Gastroesophageal sphincter (tissue), 4 donors: ENCODE data around the gene MTA3. TPM values are rescaled to one million over a fixed set of nuclear protein-coding genes. Genes with fewer than 3 reads are reported as not detected.
"Not testable (repeated sequence)": the region's sequence is repeated elsewhere in the genome, so short reads cannot be mapped to it uniquely, and the experiment has no call there.

Experiments
- ATAC-seq: fragments of 150-250 bp; one replicate; pipeline ENCODE4 v1.9.1; 2016; ENCODE audit warnings: mild to moderate bottlenecking, moderate library complexity
- H3K27ac ChIP-seq, 4 donors: fragments of 200-600 bp; sonication (generic) in 3 of 4; 1 replicate in 3 of 4; 2 replicates in 1 of 4; pipeline ENCODE4 v1.5.1; 2016 to 2019
- H3K27me3 ChIP-seq: fragments of 200-600 bp; sonication (generic); one replicate; pipeline ENCODE4 v1.5.1; 2019
- H3K36me3 ChIP-seq, 2 donors: fragments of 200-600 bp; sonication (generic); one replicate each; pipeline ENCODE4 v1.5.1; 2019; ENCODE audit warnings: control low read depth in 1 of 2
- H3K4me1 ChIP-seq, 3 donors: fragments of 200-600 bp; sonication (generic); 1 replicate in 2 of 3; 2 replicates in 1 of 3; pipeline ENCODE4 v1.5.1; 2016 to 2019; ENCODE audit warnings: control low read depth in 2 of 3
- H3K4me3 ChIP-seq, 2 donors: fragments of 200-600 bp; sonication (generic); one replicate each; pipeline ENCODE4 v1.5.1; 2019; ENCODE audit warnings: mild to moderate bottlenecking in 1 of 2, moderate library complexity in 1 of 2
- H3K9me3 ChIP-seq, 3 donors: fragments of 200-600 bp; sonication (generic); one replicate each; pipeline ENCODE4 v1.5.1; 2017 to 2019; ENCODE audit warnings: control low read depth in 2 of 3
- EP300 ChIP-seq: sonication (generic); formaldehyde crosslinking; IDR thresholded peaks from one replicate; pipeline ENCODE4 v1.6.1; 2017; ENCODE audit warnings: antibody characterized with exemption, mild to moderate bottlenecking
- POLR2A ChIP-seq, 2 donors: fragments of 450-650 bp; IDR thresholded peaks; one replicate each; pipeline ENCODE4 v1.6.1; 2017; ENCODE audit warnings: antibody characterized with exemption in 2 of 2, mild to moderate bottlenecking in 2 of 2, moderate library complexity in 1 of 2
- POLR2AphosphoS5 ChIP-seq: sonication (generic); formaldehyde crosslinking; IDR thresholded peaks from one replicate; pipeline ENCODE4 v1.6.1; 2017; ENCODE audit warnings: antibody characterized with exemption
- WGBS, 2 donors: methylation state at CpG; one replicate each; pipeline ENCODE4 v1.1.5; 2018; ENCODE audit warnings: low coverage in 1 of 2; 5-methylcytosine and 5-hydroxymethylcytosine counted together
- total RNA-seq, 4 donors: library from RNA; depleted of rRNA; stranded (reverse); fragments of >200 nt; gene quantifications; one replicate each; pipeline ENCODE4 v1.1.0, GENCODE V29; 2016
- TF ChIP-seq, protein P1 (sequence below), 4 experiments: fragments of 200-600 bp in 2 of 4; fragments of 450-650 bp in 2 of 4; sonication (generic) in 1 of 4; IDR thresholded peaks; one replicate each; pipeline ENCODE4 v1.5.1; 2017 to 2019; ENCODE audit warnings: antibody characterized with exemption in 4 of 4, mild to moderate bottlenecking in 2 of 4, moderate library complexity in 2 of 4

Gene MTA3
- total RNA-seq, 4 donors from 2014 or later, result 22.7 to 56.2 (median 29.3) TPM

- 78 to 84% methylated on average over 2 to 3 of the region's 3 CpGs for WGBS, 2 donors
- no peak for ATAC-seq
- no peaks in the 10 kb centered on the region for H3K9me3 ChIP-seq
Observed at GRCh38 chr2:42602876-42603219, 34.4 kb downstream of the MTA3 start.

DNA sequence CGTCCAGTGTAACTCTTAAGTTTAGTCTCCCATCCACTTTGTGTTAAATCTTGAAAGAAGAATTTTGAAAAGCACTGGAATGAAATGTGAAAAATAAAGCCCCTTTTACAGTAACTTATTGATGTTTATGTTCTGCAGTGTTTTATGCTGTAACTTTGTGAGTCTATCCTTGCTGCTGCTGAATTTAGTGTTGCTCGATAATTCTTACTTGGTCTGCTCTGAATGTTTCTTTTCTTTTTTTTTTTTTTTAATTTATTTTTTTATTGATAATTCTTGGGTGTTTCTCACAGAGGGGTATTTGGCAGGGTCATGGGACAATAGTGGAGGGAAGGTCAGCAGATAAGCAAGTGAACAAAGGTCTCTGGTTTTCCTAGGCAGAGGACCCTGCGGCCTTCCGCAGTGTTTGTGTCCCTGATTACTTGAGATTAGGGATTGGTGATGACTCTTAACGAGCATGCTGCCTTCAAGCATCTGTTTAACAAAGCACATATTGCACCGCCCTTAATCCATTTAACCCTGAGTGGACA, 36.0 kb downstream of the MTA3 start:
- not testable (repeated sequence) for H3K4me3 ChIP-seq, H3K27me3 ChIP-seq, H3K9me3 ChIP-seq, H3K4me1 ChIP-seq, H3K27ac ChIP-seq, ATAC-seq
- peaks cover 0 to 13% of the 10 kb centered on the region in 2 donors for H3K36me3 ChIP-seq
- WGBS, 2 donors, result 80 to 84% methylated on average over 1 to 2 of the region's 6 CpGs

More at GRCh38 chr2:42602876-42603219, 34.4 kb downstream of the MTA3 start:
- Histone ChIP-seq H3K27me3 (no peaks in the 10 kb centered on the region), H3K4me1 (no peaks in the 10 kb centered on the region), H3K36me3 (peaks cover 0 to 7% of the 10 kb centered on the region in 2 donors), H3K4me3 (no peak overlapping the region), H3K27ac (no peak overlapping the region)
- TF ChIP-seq EP300 (no peak), POLR2A (IDR thresholded peaks at IDR 0.05) (no peak), POLR2AphosphoS5 (no peak)
- TF ChIP-seq, protein P1, sequence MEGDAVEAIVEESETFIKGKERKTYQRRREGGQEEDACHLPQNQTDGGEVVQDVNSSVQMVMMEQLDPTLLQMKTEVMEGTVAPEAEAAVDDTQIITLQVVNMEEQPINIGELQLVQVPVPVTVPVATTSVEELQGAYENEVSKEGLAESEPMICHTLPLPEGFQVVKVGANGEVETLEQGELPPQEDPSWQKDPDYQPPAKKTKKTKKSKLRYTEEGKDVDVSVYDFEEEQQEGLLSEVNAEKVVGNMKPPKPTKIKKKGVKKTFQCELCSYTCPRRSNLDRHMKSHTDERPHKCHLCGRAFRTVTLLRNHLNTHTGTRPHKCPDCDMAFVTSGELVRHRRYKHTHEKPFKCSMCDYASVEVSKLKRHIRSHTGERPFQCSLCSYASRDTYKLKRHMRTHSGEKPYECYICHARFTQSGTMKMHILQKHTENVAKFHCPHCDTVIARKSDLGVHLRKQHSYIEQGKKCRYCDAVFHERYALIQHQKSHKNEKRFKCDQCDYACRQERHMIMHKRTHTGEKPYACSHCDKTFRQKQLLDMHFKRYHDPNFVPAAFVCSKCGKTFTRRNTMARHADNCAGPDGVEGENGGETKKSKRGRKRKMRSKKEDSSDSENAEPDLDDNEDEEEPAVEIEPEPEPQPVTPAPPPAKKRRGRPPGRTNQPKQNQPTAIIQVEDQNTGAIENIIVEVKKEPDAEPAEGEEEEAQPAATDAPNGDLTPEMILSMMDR (IDR thresholded peaks at IDR 0.05), result no peak

DNA sequence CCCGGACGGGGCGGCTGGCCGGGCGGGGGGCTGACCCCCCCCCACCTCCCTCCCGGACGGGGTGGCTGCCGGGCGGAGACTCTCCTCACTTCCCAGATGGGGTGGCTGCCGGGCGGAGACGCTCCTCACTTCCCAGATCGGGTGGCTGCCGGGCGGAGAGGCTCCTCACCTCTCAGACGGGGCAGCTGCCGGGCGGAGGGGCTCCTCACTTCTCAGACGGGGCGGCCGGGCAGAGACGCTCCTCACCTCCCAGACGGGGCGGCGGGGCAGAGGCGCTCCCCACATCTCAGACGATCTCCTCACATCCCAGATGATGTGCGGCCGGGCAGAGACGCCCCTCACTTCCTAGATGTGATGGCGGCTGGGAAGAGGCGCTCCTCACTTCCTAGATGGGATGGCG, 37.7 kb downstream of the MTA3 start:
- H3K27me3 ChIP-seq, H3K4me1 ChIP-seq, H3K27ac ChIP-seq, H3K9me3 ChIP-seq, H3K4me3 ChIP-seq, ATAC-seq: not testable (repeated sequence)
- peaks cover 0 to 30% of the 10 kb centered on the region in 2 donors for H3K36me3 ChIP-seq
- WGBS, 2 donors, result no CpG with 5 or more reads among the region's 33 CpGs

DNA sequence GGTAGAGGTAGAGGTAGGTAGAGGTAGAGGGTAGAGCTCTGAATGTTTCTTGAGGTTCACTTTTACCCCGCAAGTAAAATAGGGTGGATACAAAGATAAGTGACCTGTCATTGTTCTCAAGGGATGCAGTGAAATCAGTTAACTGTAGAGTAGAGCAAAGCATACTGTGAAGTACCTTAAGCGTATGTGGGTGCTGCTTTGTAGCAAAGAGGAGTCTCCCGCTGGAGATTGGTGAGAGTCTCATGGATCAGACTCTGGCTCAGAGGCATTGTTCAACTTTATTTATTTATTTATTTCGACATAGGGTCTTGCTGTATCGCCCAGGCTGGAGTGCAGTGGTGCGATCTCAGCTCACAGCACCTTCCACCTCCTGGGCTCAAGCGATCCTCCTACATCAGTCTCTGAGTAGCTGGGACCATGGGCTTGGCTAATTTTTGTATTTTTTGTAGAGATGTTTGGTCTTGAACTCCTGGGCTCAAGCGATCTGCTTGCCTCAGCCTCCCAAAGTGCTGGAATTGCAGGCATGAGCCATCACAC, 38.7 kb downstream of the MTA3 start:
- 79 to 86% methylated on average over 7 of the region's 8 CpGs for WGBS, 2 donors
- no peak overlapping the region for H3K27ac ChIP-seq
- no peak for ATAC-seq
- H3K4me1 ChIP-seq, result no peaks in the 10 kb centered on the region
- no peaks in the 10 kb centered on the region for H3K9me3 ChIP-seq
- no peaks in the 10 kb centered on the region for H3K27me3 ChIP-seq
- H3K36me3 ChIP-seq, result peaks cover 0 to 29% of the 10 kb centered on the region in 2 donors
- TF ChIP-seq POLR2A (IDR thresholded peaks at IDR 0.05) (no peak), EP300 (no peak), POLR2AphosphoS5 (no peak)
- TF ChIP-seq, protein P1 (IDR thresholded peaks at IDR 0.05), result no peak
- H3K4me3 ChIP-seq, result no peak overlapping the region

DNA sequence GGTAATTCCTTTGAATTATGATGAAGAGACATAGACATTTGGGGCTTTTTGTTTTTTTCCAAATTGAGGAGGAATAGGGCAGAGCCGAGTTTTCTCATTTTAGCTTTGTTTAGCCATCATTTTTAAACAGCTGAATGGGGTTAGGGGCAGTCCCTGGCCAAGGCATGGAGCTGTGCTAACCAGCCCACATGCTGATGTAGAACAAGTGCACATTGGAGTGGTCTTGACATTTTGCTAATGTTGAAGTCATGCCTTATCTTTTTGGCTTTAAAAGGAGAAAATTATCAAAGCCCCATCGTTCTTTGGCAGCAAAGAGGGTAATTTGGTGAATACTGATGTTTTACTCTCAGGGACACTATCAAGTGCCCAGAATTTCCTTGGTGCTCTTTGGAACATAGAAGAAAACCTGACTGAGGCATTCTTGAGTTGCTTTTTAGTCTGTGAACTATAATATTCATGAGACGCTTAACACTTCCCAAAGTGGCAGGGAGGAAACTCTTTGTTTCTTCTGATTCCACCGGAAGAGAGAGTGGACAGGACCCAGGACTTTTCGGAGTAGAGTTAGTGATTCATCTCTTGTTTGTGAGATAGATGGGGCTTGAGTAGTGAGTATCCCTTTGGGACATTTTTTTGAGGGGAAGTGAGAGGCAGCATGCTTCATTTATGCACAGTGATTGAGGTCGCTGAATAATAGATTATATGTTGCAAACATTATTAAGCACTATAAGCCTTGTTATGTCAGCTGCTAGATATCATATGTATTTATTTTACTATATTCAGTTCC, 45.0 kb downstream of the MTA3 start:
- Histone ChIP-seq H3K27me3 (no peaks in the 10 kb centered on the region), H3K4me1 (peaks cover 0 to 12% (median 0%) of the 10 kb centered on the region in 3 donors), H3K36me3 (peaks cover 0 to 54% of the 10 kb centered on the region in 2 donors), H3K27ac (no peak overlapping the region), H3K4me3 (no peak overlapping the region), H3K9me3 (no peaks in the 10 kb centered on the region)
- no peak for TF ChIP-seq POLR2A (IDR thresholded peaks at IDR 0.05)
- TF ChIP-seq EP300, result no peak
- TF ChIP-seq POLR2AphosphoS5, result no peak
- TF ChIP-seq, protein P1 (IDR thresholded peaks at IDR 0.05), result no peak
- ATAC-seq, result no peak
- 43 to 55% methylated on average over 4 to 6 of the region's 6 CpGs for WGBS, 2 donors

DNA sequence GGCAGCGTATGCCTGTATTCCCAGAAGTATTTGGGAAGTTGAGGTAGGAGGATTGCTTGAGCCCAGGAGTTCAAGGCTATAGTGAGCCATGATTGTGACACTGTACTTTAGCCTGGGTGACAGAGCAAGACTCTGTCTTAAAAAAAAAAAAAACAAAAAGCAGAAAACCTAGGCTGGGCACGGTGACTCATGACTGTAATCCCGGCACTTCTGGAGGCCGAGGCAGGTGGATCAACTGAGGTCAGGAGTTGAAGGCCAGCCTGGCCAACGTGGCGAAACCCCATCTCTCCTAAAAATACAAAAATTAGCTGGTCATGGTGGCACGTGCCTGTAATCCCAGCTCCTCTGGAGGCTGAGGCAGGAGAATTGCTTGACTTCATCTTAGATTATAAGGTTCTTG, 46.4 kb downstream of the MTA3 start:
- WGBS, 2 donors, result 86 to 91% methylated on average over 6 to 7 of the region's 7 CpGs
- Histone ChIP-seq H3K9me3 (no peaks in the 10 kb centered on the region), H3K4me1 (peaks cover 0 to 12% (median 0%) of the 10 kb centered on the region in 3 donors), H3K4me3 (no peak overlapping the region), H3K27me3 (no peaks in the 10 kb centered on the region), H3K27ac (no peak overlapping the region), H3K36me3 (peaks cover 0 to 44% of the 10 kb centered on the region in 2 donors)
- ATAC-seq, result no peak
- TF ChIP-seq POLR2A (IDR thresholded peaks at IDR 0.05), result no peak
- TF ChIP-seq, protein P1 (IDR thresholded peaks at IDR 0.05), result no peak
- no peak for TF ChIP-seq POLR2AphosphoS5
- TF ChIP-seq EP300, result no peak
